Nephron progenitor cell (in vitro differentiated cells): Measurements from ENCODE around the gene BMI1.
"Not testable (repeated sequence)": the region's sequence is repeated elsewhere in the genome, so short reads cannot be mapped to it uniquely, and the experiment has no call there.

Experiments used
- DNase-seq: peaks from one replicate; pipeline ENCODE4 v3.0.0; 2021
- H3K27ac Mint-ChIP-seq: 2 replicates; pipeline ENCODE4 v1.8.0; 2021; ENCODE audit warnings: mild to moderate bottlenecking, moderate library complexity, mixed read lengths
- H3K27me3 Mint-ChIP-seq: 2 replicates; pipeline ENCODE4 v1.8.0; 2021; ENCODE audit warnings: mild to moderate bottlenecking, low read depth, mixed read lengths; ENCODE audit not compliant: poor library complexity
- H3K36me3 Mint-ChIP-seq: 2 replicates; pipeline ENCODE4 v1.8.0; 2021; ENCODE audit warnings: low read depth, mixed read lengths
- H3K4me1 Mint-ChIP-seq: 2 replicates; pipeline ENCODE4 v1.8.0; 2021; ENCODE audit warnings: mixed read lengths
- H3K4me3 Mint-ChIP-seq: 2 replicates; pipeline ENCODE4 v1.8.0; 2021; ENCODE audit warnings: mild to moderate bottlenecking, moderate library complexity, mixed read lengths
- H3K9me3 Mint-ChIP-seq: 2 replicates; pipeline ENCODE4 v1.8.0; 2021; ENCODE audit warnings: mild to moderate bottlenecking, moderate library complexity, mixed read lengths
- CTCF ChIP-seq: fragments of 200-600 bp; sonication (generic); IDR thresholded peaks from 2 replicates; pipeline ENCODE4 v1.5.0; 2021; ENCODE audit warnings: antibody characterized with exemption

BMI1 gene

DNA sequence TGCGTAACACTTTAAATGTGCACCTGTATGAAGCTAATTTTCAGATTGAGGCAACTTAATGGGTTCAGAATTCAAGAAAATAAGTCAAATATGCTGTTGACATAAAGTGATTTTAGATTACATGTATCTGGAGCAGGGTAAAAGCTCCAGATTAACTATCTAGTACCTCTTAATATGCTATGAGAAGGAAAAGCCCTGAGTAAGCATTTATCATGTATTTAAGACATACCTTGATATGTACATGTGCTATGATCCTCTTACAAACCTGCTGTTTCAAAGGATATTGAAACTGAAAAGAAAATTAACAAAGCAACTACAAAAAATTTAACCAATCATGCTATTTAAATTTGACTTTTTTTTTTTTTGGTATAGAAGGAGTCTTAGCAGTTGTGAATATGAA lies 28.9 kb downstream of the BMI1 start:
- Mint-ChIP-seq H3K4me1 (peaks cover 17% of the 10 kb centered on the region), H3K4me3 (no peak overlapping the region), H3K27me3 (peaks cover 45% of the 10 kb centered on the region), H3K27ac (no peak overlapping the region), H3K9me3 (peaks cover 3% of the 10 kb centered on the region), H3K36me3 (no peaks in the 10 kb centered on the region)
- no peak for TF ChIP-seq CTCF
- DNase-seq: no peak

DNA sequence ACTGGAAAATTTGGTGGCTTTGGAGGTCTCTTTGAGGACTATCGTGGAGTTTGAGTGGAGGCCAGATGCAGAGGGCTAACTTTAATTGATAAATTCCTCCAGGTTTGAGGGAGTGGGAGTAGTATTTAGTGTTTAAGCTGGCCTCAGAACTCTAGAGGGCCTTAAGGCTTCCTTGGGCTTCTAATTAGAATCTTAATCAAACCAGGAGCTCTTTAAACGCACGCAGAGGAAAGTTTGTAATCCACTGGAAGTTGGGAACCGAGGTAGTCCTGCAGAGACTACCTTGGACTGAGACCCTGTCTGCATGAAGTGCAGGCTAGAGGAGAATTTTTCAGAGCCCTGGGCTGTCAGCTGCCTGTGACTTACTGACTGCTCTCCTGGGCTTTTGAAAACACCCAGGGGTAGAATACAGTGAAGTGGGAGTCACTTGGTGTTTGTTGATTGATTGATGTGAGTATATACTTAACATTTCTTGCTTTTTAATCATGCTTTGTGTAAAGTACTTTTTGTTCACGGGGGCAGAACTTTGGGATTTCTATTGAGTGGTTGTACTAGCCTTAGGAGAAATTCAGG lies 30.3 kb downstream of the BMI1 start:
- TF ChIP-seq CTCF: no peak
- Mint-ChIP-seq H3K36me3 (no peaks in the 10 kb centered on the region), H3K9me3 (peaks cover 3% of the 10 kb centered on the region), H3K27me3 (peaks cover 30% of the 10 kb centered on the region), H3K4me3 (no peak overlapping the region), H3K4me1 (peaks cover 12% of the 10 kb centered on the region), H3K27ac (no peak overlapping the region)
- no peak for DNase-seq

DNA sequence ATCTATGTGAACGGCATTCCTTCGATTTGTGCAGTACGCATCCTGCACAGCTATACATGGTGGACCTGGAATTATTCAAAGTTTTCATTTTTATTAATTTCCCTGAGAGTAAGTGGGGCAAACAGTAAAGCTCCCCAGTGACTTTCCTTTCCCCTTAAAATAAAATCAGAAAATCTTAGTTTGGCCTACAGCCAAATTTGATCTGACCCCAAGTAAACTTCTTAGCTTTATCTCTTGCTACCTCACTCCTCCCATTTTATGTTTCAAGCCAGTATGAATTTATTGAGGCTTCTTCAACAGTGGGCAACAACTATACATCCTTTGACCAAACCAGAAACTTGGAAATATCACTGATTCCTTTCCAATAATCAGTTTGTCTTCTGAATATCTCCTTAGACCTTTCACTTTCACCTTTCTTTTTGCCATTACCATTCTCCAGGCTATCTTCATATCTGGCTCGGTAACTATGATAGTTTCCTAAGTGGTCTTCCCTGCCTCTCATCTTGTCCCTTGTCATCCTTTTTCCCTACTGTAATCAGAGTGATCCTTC lies 35.5 kb downstream of the BMI1 start:
- no peaks in the 10 kb centered on the region for H3K27me3 Mint-ChIP-seq
- no peak for DNase-seq
- H3K4me1 Mint-ChIP-seq: peaks cover 2% of the 10 kb centered on the region
- no peak overlapping the region for H3K27ac Mint-ChIP-seq
- no peak overlapping the region for H3K4me3 Mint-ChIP-seq
- H3K36me3 Mint-ChIP-seq: no peaks in the 10 kb centered on the region
- no peaks in the 10 kb centered on the region for H3K9me3 Mint-ChIP-seq
- no peak for TF ChIP-seq CTCF

DNA sequence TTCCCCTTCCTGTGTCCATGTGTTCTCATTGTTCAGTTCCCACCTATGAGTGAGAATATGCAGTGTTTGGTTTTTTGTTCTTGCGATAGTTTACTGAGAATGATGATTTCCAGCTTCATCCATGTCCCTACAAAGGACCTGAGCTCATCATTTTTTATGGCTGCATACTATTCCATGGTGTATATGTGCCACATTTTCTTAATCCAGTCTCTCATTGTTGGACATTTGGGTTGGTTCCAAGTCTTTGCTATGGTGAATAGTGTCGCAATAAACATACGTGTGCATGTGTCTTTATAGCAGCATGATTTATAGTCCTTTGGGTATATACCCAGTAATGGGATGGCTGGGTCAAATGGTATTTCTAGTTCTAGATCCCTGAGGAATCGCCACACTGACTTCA lies 36.9 kb downstream of the BMI1 start:
- not testable (repeated sequence) for DNase-seq, H3K4me3 Mint-ChIP-seq, H3K4me1 Mint-ChIP-seq, H3K36me3 Mint-ChIP-seq, H3K27me3 Mint-ChIP-seq, H3K27ac Mint-ChIP-seq, H3K9me3 Mint-ChIP-seq

GRCh38 chr10:22363305-22363704 lies 42.4 kb downstream of the BMI1 start:
- DNase-seq: no peak
- H3K27me3 Mint-ChIP-seq: no peaks in the 10 kb centered on the region
- H3K27ac Mint-ChIP-seq: no peak overlapping the region
- TF ChIP-seq CTCF: no peak
- no peaks in the 10 kb centered on the region for H3K9me3 Mint-ChIP-seq
- no peak overlapping the region for H3K4me3 Mint-ChIP-seq
- H3K36me3 Mint-ChIP-seq: no peaks in the 10 kb centered on the region
- H3K4me1 Mint-ChIP-seq: peaks cover 12% of the 10 kb centered on the region

- Mint-ChIP-seq H3K9me3 (no peaks in the 10 kb centered on the region), H3K27ac (no peak overlapping the region), H3K27me3 (no peaks in the 10 kb centered on the region), H3K4me3 (no peak overlapping the region), H3K36me3 (no peaks in the 10 kb centered on the region), H3K4me1 (peaks cover 20% of the 10 kb centered on the region)
- no peak for DNase-seq
- TF ChIP-seq CTCF: no peak
These were observed 43.7 kb downstream of the BMI1 start for GRCh38 chr10:22364407-22365140.
